HCT116 (cell line): ENCODE results near the gene CLOCK. TPM values are rescaled to one million over a fixed set of nuclear protein-coding genes. Genes with fewer than 3 reads are reported as not detected.

Experiments used
- ATAC-seq: fragments of 200-7000 bp; cut with Tn5 transposase; 2 replicates; pipeline ENCODE4 v1.9.1; 2020; ENCODE audit warnings: mild to moderate bottlenecking, moderate library complexity
- BruUV-seq: library from RNA; stranded (reverse); fragments of 400-500 nt; replicated peaks from 2 replicates; lab custom pipeline; 2021; lab: Mats Ljungman, UMichigan
- CTCF ChIA-PET: fragments of 300-600 bp; sonication (Branson Sonifier 250); formaldehyde crosslinking; loops from one replicate; lab custom pipeline; 2021; ENCODE audit warnings: antibody characterized with exemption; lab: Charles Lee
- POLR2A ChIA-PET: fragments of 300-600, 350-600 bp; sonication (Branson Sonifier 250); formaldehyde crosslinking; loops from one replicate; lab custom pipeline; 2021; ENCODE audit warnings: antibody characterized with exemption; lab: Charles Lee
- RAD21 ChIA-PET, 2 experiments: fragments of 300-600 bp; sonication (Branson Sonifier 250); formaldehyde crosslinking; loops; one replicate each; lab custom pipeline; 2023; ENCODE audit warnings: low total read pairs in 2 of 2; ENCODE audit not compliant: uncharacterized antibody in 2 of 2, unreplicated experiment in 2 of 2, low non-redundant PET in 1 of 2; lab: Charles Lee
- DNase-seq: peaks from one replicate; pipeline ENCODE4 v3.0.0-alpha.2; 2010; ENCODE audit warnings: low read depth, low spot score
- H2AFZ ChIP-seq: fragments of 200-600 bp; shearing (Covaris generic), sonication (generic); 2 replicates; pipeline ENCODE4 v1.6.1; 2017; ENCODE audit warnings: low read depth, mixed run types, mixed read lengths, antibody characterized with exemption, low read length; ENCODE audit not compliant: poor library complexity, severe bottlenecking
- H3K27ac ChIP-seq: 2 replicates; pipeline ENCODE4 v1.5.1; 2012; ENCODE audit warnings: low read depth, low read length
- H3K27me3 ChIP-seq: fragments of 200-600 bp; sonication (generic); 2 replicates; pipeline ENCODE4 v1.6.1; 2016; ENCODE audit warnings: mixed run types, low read length, mixed read lengths; ENCODE audit not compliant: insufficient read depth
- H3K36me3 ChIP-seq, 2 experiments: fragments of 200-500 bp in 1 of 2; fragments of 200-600 bp in 1 of 2; sonication (Bioruptor generic) in 1 of 2; sonication (generic) in 1 of 2; 2 replicates each; pipeline versions ENCODE4 v1.5.1 to v1.6.1; 2014 to 2016; ENCODE audit warnings: low read length in 2 of 2, inconsistent platforms in 1 of 2, mixed read lengths in 1 of 2, mixed run types in 1 of 2; ENCODE audit not compliant: insufficient read depth in 2 of 2, control insufficient read depth in 1 of 2
- H3K4me1 ChIP-seq, 2 experiments: fragments of 200-600 bp in 1 of 2; sonication (generic) in 1 of 2; 2 replicates each; pipeline versions ENCODE4 v1.5.1 to v1.6.1; 2012 to 2017; ENCODE audit warnings: low read length in 2 of 2, inconsistent platforms in 1 of 2, mild to moderate bottlenecking in 1 of 2, mixed read lengths in 1 of 2, mixed run types in 1 of 2, moderate library complexity in 1 of 2; ENCODE audit not compliant: insufficient read depth in 2 of 2, control insufficient read depth in 1 of 2
- H3K4me2 ChIP-seq: fragments of 200-600 bp; sonication (generic); 2 replicates; pipeline ENCODE4 v1.6.1; 2017; ENCODE audit warnings: mixed run types, low read length, mixed read lengths
- H3K4me3 ChIP-seq, 2 experiments: fragments of 200-600 bp in 1 of 2; sonication (generic) in 1 of 2; replicated peaks in 1 of 2; 2 replicates each; pipeline ENCODE4 v1.5.1; 2011 to 2016; ENCODE audit warnings: low read length in 2 of 2, control low read depth in 1 of 2, low read depth in 1 of 2, mild to moderate bottlenecking in 1 of 2, mixed read lengths in 1 of 2, mixed run types in 1 of 2
- H3K79me2 ChIP-seq: fragments of 200-600 bp; sonication (generic); 2 replicates; pipeline ENCODE4 v1.6.1; 2017; ENCODE audit warnings: mild to moderate bottlenecking, mixed run types, low read length, moderate library complexity, mixed read lengths; ENCODE audit not compliant: insufficient read depth
- H3K9ac ChIP-seq: fragments of 200-600 bp; sonication (generic); 2 replicates; pipeline ENCODE4 v1.6.1; 2016; ENCODE audit warnings: low read length, mixed read lengths
- H3K9me2 ChIP-seq: fragments of 200-600 bp; sonication (generic), shearing (Covaris generic); 2 replicates; pipeline ENCODE4 v1.6.1; 2017; ENCODE audit warnings: mixed run types, mild to moderate bottlenecking, moderate library complexity; ENCODE audit not compliant: insufficient read depth
- H3K9me3 ChIP-seq, 2 experiments: fragments of 200-500 bp in 1 of 2; fragments of 200-600 bp in 1 of 2; sonication (Bioruptor generic) in 1 of 2; sonication (generic) in 1 of 2; 2 replicates each; pipeline ENCODE4 v1.6.1; 2014 to 2017; ENCODE audit warnings: low read length in 2 of 2, mixed read lengths in 2 of 2, inconsistent platforms in 1 of 2, low read depth in 1 of 2, mild to moderate bottlenecking in 1 of 2, mixed run types in 1 of 2, moderate library complexity in 1 of 2; ENCODE audit not compliant: control insufficient read depth in 1 of 2, insufficient read depth in 1 of 2
- H4K20me1 ChIP-seq: fragments of 200-600 bp; sonication (generic), shearing (Covaris generic); 2 replicates; pipeline ENCODE4 v1.6.1; 2017; ENCODE audit warnings: mixed run types, mild to moderate bottlenecking, moderate library complexity; ENCODE audit not compliant: insufficient read depth
- ATF3 ChIP-seq: IDR thresholded peaks from 2 replicates; pipeline ENCODE4 v1.6.1; 2012
- CEBPB ChIP-seq: IDR thresholded peaks from 2 replicates; pipeline ENCODE4 v1.6.1; 2012; ENCODE audit warnings: low read depth
- CTCF ChIP-seq, 3 experiments: fragments of 200-600 bp in 1 of 3; sonication (generic) in 1 of 3; IDR thresholded peaks in 2 of 3; conservative IDR thresholded peaks in 1 of 3; 2 replicates each; pipeline ENCODE4 v1.5.1; 2012 to 2017; ENCODE audit warnings: low read depth in 2 of 3, low read length in 2 of 3, antibody characterized with exemption in 1 of 3, borderline replicate concordance in 1 of 3, control low read depth in 1 of 3, mild to moderate bottlenecking in 1 of 3, mixed read lengths in 1 of 3, mixed run types in 1 of 3, moderate library complexity in 1 of 3; ENCODE audit not compliant: insufficient read depth in 1 of 3
- FOSL1 ChIP-seq: IDR thresholded peaks from 2 replicates; pipeline ENCODE4 v1.6.1; 2012; ENCODE audit warnings: low read depth
- JUND ChIP-seq: IDR thresholded peaks from 2 replicates; pipeline ENCODE4 v1.6.1; 2012
- MAX ChIP-seq: IDR thresholded peaks from 2 replicates; pipeline ENCODE4 v1.6.1; 2012
- POLR2AphosphoS5 ChIP-seq: IDR thresholded peaks from 2 replicates; pipeline ENCODE4 v1.6.1; 2011; ENCODE audit warnings: mild to moderate bottlenecking, low read depth, low read length, moderate library complexity
- RAD21 ChIP-seq: IDR thresholded peaks from 2 replicates; pipeline ENCODE4 v1.6.1; 2012; ENCODE audit warnings: low read depth, mild to moderate bottlenecking
- SIN3A ChIP-seq: IDR thresholded peaks from 2 replicates; pipeline ENCODE4 v1.6.1; 2012; ENCODE audit warnings: low read depth
- TCF7L2 ChIP-seq: IDR thresholded peaks from 2 replicates; pipeline ENCODE4 v1.7.0; 2011; ENCODE audit warnings: borderline replicate concordance, inconsistent platforms; ENCODE audit not compliant: insufficient read depth, insufficient read length; ENCODE audit errors: extremely low read depth
- YY1 ChIP-seq: IDR thresholded peaks from 2 replicates; pipeline ENCODE4 v1.6.1; 2011; ENCODE audit warnings: low read length, low read depth, moderate library complexity, mild to moderate bottlenecking; ENCODE audit not compliant: insufficient replicate concordance; ENCODE audit errors: extremely low read depth
- ZBTB33 ChIP-seq: IDR thresholded peaks from 2 replicates; pipeline ENCODE4 v1.6.1; 2011; ENCODE audit warnings: mild to moderate bottlenecking, low read length, moderate library complexity; ENCODE audit not compliant: insufficient replicate concordance; ENCODE audit errors: extremely low read depth
- intact Hi-C: fragments of 100-400 bp; cut with micrococcal nuclease; formaldehyde crosslinking; loops from 2 replicates; pipeline ENCODE4 v1.10.0; 2022
- total RNA-seq: library from RNA; stranded (reverse); gene quantifications from one replicate; pipeline ENCODE4 v1.2.1, GENCODE V29; 2021; ENCODE audit not compliant: unreplicated experiment

CLOCK gene
- total RNA-seq, 1 experiment from 2014 or later, result 38.7 TPM

GRCh38 chr4:55528491-55528890 lies 18.2 kb downstream of the CLOCK start:
- Histone ChIP-seq H3K9ac (no peak overlapping the region), H3K4me1 (no peaks in the 10 kb centered on the region), H3K4me2 (no peak overlapping the region), H4K20me1 (no peaks in the 10 kb centered on the region), H3K9me2 (no peaks in the 10 kb centered on the region), H3K4me3 (no peak overlapping the region), H3K27ac (no peak overlapping the region), H3K9me3 (peaks cover 0 to 12% of the 10 kb centered on the region in 2 experiments; a peak in 2 of 4 replicates), H2AFZ (no peak overlapping the region), H3K79me2 (peaks cover 98% of the 10 kb centered on the region), H3K27me3 (no peaks in the 10 kb centered on the region), H3K36me3 (peaks cover 0 to 14% of the 10 kb centered on the region in 2 experiments; a peak in 1 of 4 replicates)
- no TSS peak for BruUV-seq
- DNase-seq, result no peak
- no peak for TF ChIP-seq CEBPB
- no peak for TF ChIP-seq TCF7L2
- no peak for TF ChIP-seq ATF3
- TF ChIP-seq YY1, result no peak
- no peak for TF ChIP-seq RAD21
- TF ChIP-seq POLR2AphosphoS5, result no peak
- no peak for TF ChIP-seq CTCF (IDR thresholded peaks at IDR 0.05 in 2 of 3, conservative IDR thresholded peaks at IDR 0.05 in 1 of 3; ENCODE audit: borderline replicate concordance in 1 of 3, insufficient read depth in 1 of 3, low read depth in 2 of 3, low read length in 2 of 3)
- TF ChIP-seq SIN3A, result no peak
- TF ChIP-seq JUND, result no peak
- TF ChIP-seq ZBTB33, result no peak
- TF ChIP-seq FOSL1, result no peak
- no peak for TF ChIP-seq MAX
- intact Hi-C loops, result no loop called here
- POLR2A ChIA-PET, result no interaction called here
- no peak for ATAC-seq
- CTCF ChIA-PET, result no interaction called here
- RAD21 ChIA-PET, result no interaction called here
